ENCODE measurements around the gene HOPX.

Gene HOPX

DNA sequence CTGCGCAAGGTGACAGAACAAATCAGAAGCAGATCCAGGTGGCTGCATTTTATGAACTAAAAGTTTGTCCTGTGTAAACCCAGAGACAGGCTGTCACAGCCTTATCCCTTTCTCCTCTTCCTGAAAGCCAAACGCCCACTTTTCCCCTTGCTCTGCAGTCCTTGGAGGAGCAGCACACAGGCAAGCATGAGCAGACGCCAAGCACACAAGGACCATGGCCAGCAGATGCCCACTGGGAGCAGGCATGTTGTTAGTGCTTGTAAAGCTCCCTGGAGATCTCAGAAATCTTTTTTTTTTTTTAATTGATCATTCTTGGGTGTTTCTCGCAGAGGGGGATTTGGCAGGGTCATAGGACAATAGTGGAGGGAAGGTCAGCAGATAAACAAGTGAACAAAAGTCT is 11.5 kb upstream of the HOPX start:
- TF ChIP-seq, protein P1, sequence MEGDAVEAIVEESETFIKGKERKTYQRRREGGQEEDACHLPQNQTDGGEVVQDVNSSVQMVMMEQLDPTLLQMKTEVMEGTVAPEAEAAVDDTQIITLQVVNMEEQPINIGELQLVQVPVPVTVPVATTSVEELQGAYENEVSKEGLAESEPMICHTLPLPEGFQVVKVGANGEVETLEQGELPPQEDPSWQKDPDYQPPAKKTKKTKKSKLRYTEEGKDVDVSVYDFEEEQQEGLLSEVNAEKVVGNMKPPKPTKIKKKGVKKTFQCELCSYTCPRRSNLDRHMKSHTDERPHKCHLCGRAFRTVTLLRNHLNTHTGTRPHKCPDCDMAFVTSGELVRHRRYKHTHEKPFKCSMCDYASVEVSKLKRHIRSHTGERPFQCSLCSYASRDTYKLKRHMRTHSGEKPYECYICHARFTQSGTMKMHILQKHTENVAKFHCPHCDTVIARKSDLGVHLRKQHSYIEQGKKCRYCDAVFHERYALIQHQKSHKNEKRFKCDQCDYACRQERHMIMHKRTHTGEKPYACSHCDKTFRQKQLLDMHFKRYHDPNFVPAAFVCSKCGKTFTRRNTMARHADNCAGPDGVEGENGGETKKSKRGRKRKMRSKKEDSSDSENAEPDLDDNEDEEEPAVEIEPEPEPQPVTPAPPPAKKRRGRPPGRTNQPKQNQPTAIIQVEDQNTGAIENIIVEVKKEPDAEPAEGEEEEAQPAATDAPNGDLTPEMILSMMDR (IDR thresholded peaks at IDR 0.05; ENCODE audit: low read depth, low read length): no peak
- peak; percentile 53 for DNase-seq
- Histone ChIP-seq H3K27me3 (ENCODE audit: insufficient read depth, low read depth, severe bottlenecking) (no peaks in the 10 kb centered on the region), H3K9me3 (ENCODE audit: severe bottlenecking) (no peaks in the 10 kb centered on the region), H3K4me3 (ENCODE audit: low read depth, low read length) (peak overlapping the region; percentile 20; the same call in 1 of the 2 replicates), H3K36me3 (no peaks in the 10 kb centered on the region), H3K27ac (peak overlapping the region; percentile 79)

DNA sequence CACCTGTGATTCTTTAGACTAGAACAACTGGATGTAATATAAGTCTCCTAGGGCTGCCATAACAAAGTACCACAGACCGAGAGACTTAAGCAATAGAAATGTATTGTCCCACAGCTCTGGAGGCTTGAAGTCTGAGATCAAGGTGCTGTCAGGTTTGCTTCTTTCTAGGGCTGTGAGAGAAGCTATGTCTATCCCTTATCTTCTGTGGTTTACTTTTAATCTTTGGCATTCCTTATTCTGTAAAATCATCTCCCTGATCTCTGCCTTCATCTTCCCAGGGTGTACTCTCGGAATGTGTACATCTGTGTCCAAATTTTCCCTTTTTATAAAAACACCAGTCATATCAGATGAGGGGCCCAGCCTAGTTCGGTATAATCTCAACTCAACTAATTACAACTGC is 10.3 kb upstream of the HOPX start:
- TF ChIP-seq, protein P1 (IDR thresholded peaks at IDR 0.05; ENCODE audit: low read depth, low read length): no peak
- no peak for DNase-seq
- Histone ChIP-seq H3K36me3 (no peaks in the 10 kb centered on the region), H3K9me3 (ENCODE audit: severe bottlenecking) (no peaks in the 10 kb centered on the region), H3K27ac (peak overlapping the region; percentile 79), H3K4me3 (ENCODE audit: low read depth, low read length) (no peak overlapping the region), H3K27me3 (ENCODE audit: insufficient read depth, low read depth, severe bottlenecking) (no peaks in the 10 kb centered on the region)

DNA sequence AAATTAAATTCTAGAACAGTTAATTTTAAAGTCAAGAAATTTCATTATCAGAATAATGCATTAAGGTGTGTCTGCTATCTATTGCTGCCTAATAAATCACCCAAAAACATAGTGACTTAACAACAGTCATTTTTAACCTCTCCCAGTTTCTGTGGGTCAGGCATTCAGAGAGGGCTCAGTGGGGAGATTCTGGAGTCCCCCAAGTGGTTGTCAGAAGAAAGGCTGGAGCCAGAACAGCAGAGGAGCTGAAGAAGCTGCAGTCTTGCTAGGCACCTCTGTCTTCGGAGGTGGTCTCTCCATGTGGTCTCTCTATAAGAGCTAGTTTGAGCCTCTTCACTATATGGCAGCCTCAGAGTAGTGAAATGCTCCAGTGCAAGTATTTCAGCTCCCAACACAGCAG is 9.3 kb upstream of the HOPX start:
- Histone ChIP-seq H3K27ac (no peak overlapping the region), H3K9me3 (ENCODE audit: severe bottlenecking) (no peaks in the 10 kb centered on the region), H3K27me3 (ENCODE audit: insufficient read depth, low read depth, severe bottlenecking) (no peaks in the 10 kb centered on the region), H3K36me3 (no peaks in the 10 kb centered on the region), H3K4me3 (ENCODE audit: low read depth, low read length) (no peak overlapping the region)
- no peak for DNase-seq
- TF ChIP-seq, protein P1 (IDR thresholded peaks at IDR 0.05; ENCODE audit: low read depth, low read length): no peak

DNA sequence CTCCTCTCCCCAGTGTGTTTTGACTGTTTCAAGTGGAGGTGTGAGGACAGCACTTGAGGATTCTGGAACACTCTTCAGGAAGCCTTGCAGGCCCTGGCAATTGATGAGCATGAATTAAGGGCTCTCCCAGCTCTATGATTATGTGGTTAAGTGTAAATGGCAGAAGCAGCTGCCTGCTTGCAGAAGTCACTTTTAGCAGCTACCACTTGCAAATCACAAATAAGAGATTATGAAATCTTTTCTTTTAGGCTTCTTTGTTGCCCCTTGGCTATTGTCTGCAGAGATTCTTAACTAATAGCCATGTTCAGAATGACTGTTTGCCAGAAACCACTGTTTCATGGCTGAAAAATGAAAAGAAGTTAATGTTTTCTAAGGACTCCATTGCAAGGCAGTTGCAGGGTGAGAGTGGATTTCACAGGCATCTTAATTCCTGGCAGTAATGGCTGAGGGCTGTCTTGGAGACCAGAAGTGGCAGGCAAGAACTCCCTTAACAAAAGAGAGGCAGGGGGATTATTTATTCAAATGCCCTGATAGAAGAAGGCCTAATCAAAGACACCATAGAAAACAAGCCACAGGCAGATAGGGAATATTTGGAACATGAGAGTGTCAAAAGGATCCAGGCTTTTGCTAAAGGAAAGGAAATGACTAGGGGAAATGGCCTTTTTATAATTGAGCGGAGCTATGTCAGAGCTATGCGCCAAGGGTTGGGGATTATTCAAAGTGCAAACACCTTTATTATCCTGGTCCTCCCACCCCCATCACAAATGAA is 8.3 kb upstream of the HOPX start:
- TF ChIP-seq, protein P1 (IDR thresholded peaks at IDR 0.05; ENCODE audit: low read depth, low read length): no peak
- H3K4me3 ChIP-seq (ENCODE audit: low read depth, low read length): no peak overlapping the region
- H3K27me3 ChIP-seq (ENCODE audit: insufficient read depth, low read depth, severe bottlenecking): no peaks in the 10 kb centered on the region
- H3K27ac ChIP-seq: no peak overlapping the region
- no peak for DNase-seq
- H3K36me3 ChIP-seq: no peaks in the 10 kb centered on the region
- H3K9me3 ChIP-seq (ENCODE audit: severe bottlenecking): no peaks in the 10 kb centered on the region

DNA sequence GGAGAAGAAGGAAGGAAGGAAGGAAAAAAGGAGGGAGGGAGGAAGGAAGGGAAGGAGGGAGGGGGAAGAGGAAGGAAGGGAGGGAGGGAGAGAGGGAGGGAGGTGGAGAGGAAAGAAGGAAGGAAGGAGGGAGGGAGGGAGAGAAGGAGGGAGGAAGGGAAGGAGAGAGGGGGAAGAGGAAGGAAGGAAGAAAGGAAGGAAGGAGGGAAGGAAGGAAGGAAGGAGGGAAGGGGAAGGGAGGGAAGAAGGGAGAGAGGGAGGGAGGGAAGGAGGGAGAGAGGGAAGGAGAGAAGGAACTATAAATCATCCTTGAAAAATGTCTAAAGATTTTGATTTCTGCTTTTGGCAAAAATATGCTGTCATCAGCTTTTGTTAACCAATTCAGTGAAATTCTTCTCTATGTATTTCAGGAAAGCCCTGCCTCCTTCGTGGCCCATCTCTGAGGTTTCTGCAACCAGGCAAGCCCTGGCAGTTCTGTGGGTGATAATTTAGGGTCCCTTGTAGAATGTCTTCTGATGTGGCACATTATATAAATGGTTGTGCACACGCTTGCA is 7.1 kb upstream of the HOPX start:
- TF ChIP-seq, protein P1 (IDR thresholded peaks at IDR 0.05; ENCODE audit: low read depth, low read length): no peak
- Histone ChIP-seq H3K9me3 (ENCODE audit: severe bottlenecking) (no peaks in the 10 kb centered on the region), H3K27ac (no peak overlapping the region), H3K27me3 (ENCODE audit: insufficient read depth, low read depth, severe bottlenecking) (no peaks in the 10 kb centered on the region), H3K4me3 (ENCODE audit: low read depth, low read length) (no peak overlapping the region), H3K36me3 (no peaks in the 10 kb centered on the region)
- DNase-seq: no peak

Measured in WERI-Rb-1 (cell line).